ENCODE measurements around the gene SLC46A1.

Gene SLC46A1

GRCh38 chr17:28415886-28416285, 9.9 kb upstream of the SLC46A1 start:
- Histone ChIP-seq H3K4me1 (ENCODE audit: insufficient read depth, low read length, poor library complexity, severe bottlenecking) (no peaks in the 10 kb centered on the region), H3K36me3 (ENCODE audit: insufficient read depth, low read length) (no peaks in the 10 kb centered on the region), H3K4me2 (ENCODE audit: low read depth, low read length, poor library complexity, severe bottlenecking) (no peak overlapping the region), H3K4me3 (ENCODE audit: low read length, poor library complexity, severe bottlenecking) (no peak overlapping the region), H3K9ac (ENCODE audit: low read depth, low read length, poor library complexity, severe bottlenecking) (no peak overlapping the region), H4K20me1 (ENCODE audit: insufficient read depth, low read length, poor library complexity, severe bottlenecking) (no peaks in the 10 kb centered on the region), H3K9me3 (ENCODE audit: insufficient read depth, low read depth, low read length) (no peaks in the 10 kb centered on the region), H3F3A (ENCODE audit: low read depth) (no peaks in the 10 kb centered on the region), H3K79me2 (ENCODE audit: insufficient read depth, low read length) (no peaks in the 10 kb centered on the region), H3K27me3 (ENCODE audit: insufficient read depth, low read length, poor library complexity, severe bottlenecking) (no peaks in the 10 kb centered on the region), H3K9me2 (replicated peaks; ENCODE audit: low read depth, low read length) (no peaks in the 10 kb centered on the region), H2AFZ (ENCODE audit: low read length) (no peak overlapping the region)
- TF ChIP-seq EZH2phosphoT487 (IDR thresholded peaks at IDR 0.05; ENCODE audit: borderline replicate concordance) (no peak), CTCF (conservative IDR thresholded peaks at IDR 0.05; ENCODE audit: low read length) (no peak)

DNA sequence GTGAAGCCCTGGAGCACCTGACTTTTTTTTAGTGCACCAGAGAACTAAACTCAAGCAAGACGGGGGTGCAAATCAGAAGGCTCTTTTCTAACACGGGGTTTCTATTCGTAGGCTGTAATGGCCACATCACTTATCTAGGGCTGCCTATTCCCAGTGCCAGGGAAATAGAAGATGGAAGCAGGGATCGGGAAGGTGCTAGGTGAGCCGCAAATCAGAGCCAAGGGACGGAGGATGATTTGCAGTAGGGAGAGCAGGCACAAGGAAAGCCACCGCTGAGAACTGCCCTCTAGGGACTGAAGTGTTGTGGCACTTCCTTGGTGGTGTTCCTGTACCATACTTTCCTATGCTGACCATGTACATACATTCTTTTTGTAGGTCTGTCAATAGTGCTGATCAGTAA, 7.8 kb upstream of the SLC46A1 start:
- H3K9me3 ChIP-seq (ENCODE audit: insufficient read depth, low read depth, low read length): no peaks in the 10 kb centered on the region

GRCh38 chr17:28412099-28412498, 6.1 kb upstream of the SLC46A1 start:
- Histone ChIP-seq H3K36me3 (ENCODE audit: insufficient read depth, low read length) (no peaks in the 10 kb centered on the region), H3F3A (ENCODE audit: low read depth) (no peaks in the 10 kb centered on the region), H3K4me2 (ENCODE audit: low read depth, low read length, poor library complexity, severe bottlenecking) (no peak overlapping the region), H4K20me1 (ENCODE audit: insufficient read depth, low read length, poor library complexity, severe bottlenecking) (no peaks in the 10 kb centered on the region), H3K4me1 (ENCODE audit: insufficient read depth, low read length, poor library complexity, severe bottlenecking) (no peaks in the 10 kb centered on the region), H3K9ac (ENCODE audit: low read depth, low read length, poor library complexity, severe bottlenecking) (no peak overlapping the region), H3K9me2 (replicated peaks; ENCODE audit: low read depth, low read length) (no peaks in the 10 kb centered on the region), H3K4me3 (ENCODE audit: low read length, poor library complexity, severe bottlenecking) (no peak overlapping the region), H3K27me3 (ENCODE audit: insufficient read depth, low read length, poor library complexity, severe bottlenecking) (no peaks in the 10 kb centered on the region), H3K79me2 (ENCODE audit: insufficient read depth, low read length) (no peaks in the 10 kb centered on the region), H2AFZ (ENCODE audit: low read length) (no peak overlapping the region), H3K9me3 (ENCODE audit: insufficient read depth, low read depth, low read length) (no peaks in the 10 kb centered on the region)
- TF ChIP-seq CTCF (conservative IDR thresholded peaks at IDR 0.05; ENCODE audit: low read length) (no peak), EZH2phosphoT487 (IDR thresholded peaks at IDR 0.05; ENCODE audit: borderline replicate concordance) (no peak)

More for the DNA sequence above, 7.8 kb upstream of the SLC46A1 start:
- H3K4me3 ChIP-seq (ENCODE audit: low read length, poor library complexity, severe bottlenecking): no peak overlapping the region
- H4K20me1 ChIP-seq (ENCODE audit: insufficient read depth, low read length, poor library complexity, severe bottlenecking): no peaks in the 10 kb centered on the region
- H3K9ac ChIP-seq (ENCODE audit: low read depth, low read length, poor library complexity, severe bottlenecking): no peak overlapping the region
- H3K4me2 ChIP-seq (ENCODE audit: low read depth, low read length, poor library complexity, severe bottlenecking): no peak overlapping the region
- H3K27me3 ChIP-seq (ENCODE audit: insufficient read depth, low read length, poor library complexity, severe bottlenecking): no peaks in the 10 kb centered on the region
- H3K79me2 ChIP-seq (ENCODE audit: insufficient read depth, low read length): no peaks in the 10 kb centered on the region
- H3K36me3 ChIP-seq (ENCODE audit: insufficient read depth, low read length): no peaks in the 10 kb centered on the region
- H2AFZ ChIP-seq (ENCODE audit: low read length): no peak overlapping the region
- H3K4me1 ChIP-seq (ENCODE audit: insufficient read depth, low read length, poor library complexity, severe bottlenecking): no peaks in the 10 kb centered on the region
- no peaks in the 10 kb centered on the region for H3F3A ChIP-seq (ENCODE audit: low read depth)
- TF ChIP-seq CTCF (conservative IDR thresholded peaks at IDR 0.05; ENCODE audit: low read length): no peak
- TF ChIP-seq EZH2phosphoT487 (IDR thresholded peaks at IDR 0.05; ENCODE audit: borderline replicate concordance): no peak
- H3K9me2 ChIP-seq (replicated peaks; ENCODE audit: low read depth, low read length): no peaks in the 10 kb centered on the region
